GM10266 (cell line): Measurements from ENCODE around the gene CALCB.

Experiments
- DNase-seq: peaks from one replicate; pipeline ENCODE4 v3.0.0; 2012; ENCODE audit errors: extremely low spot score
- CTCF ChIP-seq: IDR thresholded peaks from 2 replicates; pipeline ENCODE4 v1.5.1; 2012; ENCODE audit warnings: mild to moderate bottlenecking, low read depth; ENCODE audit not compliant: control insufficient read depth, insufficient read depth; ENCODE audit errors: missing control alignments

CALCB gene

GRCh38 chr11:15075162-15075526, 1.8 kb downstream of the CALCB start:
- DNase-seq = no peak
- no peak for TF ChIP-seq CTCF

DNA sequence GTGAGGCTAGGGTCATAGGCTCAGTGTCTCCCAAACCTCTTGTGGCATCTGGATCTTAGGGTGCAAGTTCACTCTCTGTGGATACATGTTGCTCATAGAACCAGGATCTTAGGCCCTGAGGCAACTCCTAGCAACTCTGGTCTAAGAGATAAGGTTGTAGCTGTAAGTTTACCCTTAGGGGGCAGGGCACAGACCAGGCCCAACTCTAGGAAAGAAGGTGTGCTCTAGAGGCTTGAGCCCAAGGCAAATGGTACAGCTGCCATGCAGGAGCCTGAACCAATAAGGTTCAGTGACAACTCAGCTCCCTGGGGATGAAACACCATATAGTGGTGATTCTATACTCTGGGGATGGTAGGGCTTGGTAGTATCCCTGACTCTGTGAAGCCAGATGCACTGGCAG, 17.8 kb downstream of the CALCB start:
- TF ChIP-seq CTCF = no peak
- DNase-seq = no peak

GRCh38 chr11:15091625-15092024, 18.2 kb downstream of the CALCB start:
- no peak for TF ChIP-seq CTCF
- no peak for DNase-seq

GRCh38 chr11:15093432-15093831, 20.0 kb downstream of the CALCB start:
- no peak for TF ChIP-seq CTCF
- DNase-seq = no peak

DNA sequence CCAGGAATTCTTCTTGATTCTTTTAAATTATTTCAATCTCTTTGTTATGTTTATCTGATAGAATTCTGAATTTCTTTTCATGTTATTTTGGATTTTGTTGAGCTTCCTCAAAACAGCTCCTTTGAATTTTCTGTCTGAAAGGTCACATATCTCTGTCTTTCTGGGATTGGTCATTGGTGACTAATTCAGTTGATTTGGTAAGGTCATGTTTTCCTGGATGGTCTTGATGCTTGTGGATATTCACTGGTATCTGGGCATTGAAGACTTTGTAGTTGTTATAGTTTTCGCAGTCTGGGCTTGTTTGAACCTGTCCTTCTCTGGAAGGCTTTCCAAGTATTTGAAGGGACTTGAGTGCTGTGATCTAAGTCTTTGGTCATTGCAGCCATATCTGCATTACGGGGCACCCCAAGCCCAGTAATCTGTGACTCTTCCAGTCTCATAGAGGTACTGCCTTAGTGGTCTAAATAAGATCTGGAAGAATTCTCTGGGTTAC, 22.4 kb downstream of the CALCB start:
- no peak for TF ChIP-seq CTCF
- no peak for DNase-seq

DNA sequence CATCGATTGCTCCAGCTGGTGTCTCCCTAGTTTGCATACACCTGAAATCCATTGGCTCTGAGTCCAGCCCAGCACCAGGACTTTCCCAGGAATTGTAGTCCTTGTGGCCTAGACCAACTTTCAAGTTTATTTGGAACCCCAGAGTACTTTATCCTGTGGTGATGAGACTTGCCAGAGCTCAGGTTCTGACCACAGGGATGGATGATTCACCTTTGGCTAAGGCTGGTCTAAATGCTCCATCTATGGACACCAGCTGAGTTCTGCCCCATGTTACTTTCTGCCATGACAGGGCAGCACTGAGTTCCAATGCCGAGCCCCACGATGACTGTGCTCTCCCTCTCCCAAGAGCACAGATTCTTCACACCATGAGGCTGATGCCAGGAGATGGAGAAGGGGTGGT, 24.0 kb downstream of the CALCB start:
- TF ChIP-seq CTCF = no peak
- no peak for DNase-seq

GRCh38 chr11:15099267-15099666, 25.9 kb downstream of the CALCB start:
- no peak for DNase-seq
- no peak for TF ChIP-seq CTCF
